ENCODE data around the gene CFAP61.

The CFAP61 gene

GRCh38 chr20:20038586-20038985 is 13.7 kb upstream of the CFAP61 start:
- no peak for DNase-seq

GRCh38 chr20:20039752-20040387 is 12.5 kb upstream of the CFAP61 start:
- no peak for DNase-seq

GRCh38 chr20:20051767-20052073 is 612 bp upstream of the CFAP61 start:
- no peak for DNase-seq

- no peak for DNase-seq
Observed at GRCh38 chr20:20060234-20060998, 8.1 kb downstream of the CFAP61 start.

- no peak for DNase-seq
Observed at GRCh38 chr20:20063941-20064702, 11.8 kb downstream of the CFAP61 start.

GRCh38 chr20:20065361-20065760 is 13.0 kb downstream of the CFAP61 start:
- DNase-seq, result no peak

- peak; percentile 22 for DNase-seq
Observed at GRCh38 chr20:20070871-20071726, 18.8 kb downstream of the CFAP61 start.

- DNase-seq, result peak; percentile 93
Observed at GRCh38 chr20:20073801-20074371, 21.6 kb downstream of the CFAP61 start.

- no peak for DNase-seq
Observed at GRCh38 chr20:20075032-20075431, 22.7 kb downstream of the CFAP61 start.

GRCh38 chr20:20076297-20077065 is 24.1 kb downstream of the CFAP61 start:
- DNase-seq, result no peak

GRCh38 chr20:20078041-20078440 is 25.7 kb downstream of the CFAP61 start:
- DNase-seq, result no peak

- peak; percentile 40 for DNase-seq
Observed at GRCh38 chr20:20079102-20079784, 26.9 kb downstream of the CFAP61 start.

- peak; percentile 87 for DNase-seq
Observed at GRCh38 chr20:20083807-20084206, 31.5 kb downstream of the CFAP61 start.

- no peak for DNase-seq
Observed at GRCh38 chr20:20084296-20084752, 32.0 kb downstream of the CFAP61 start.

GRCh38 chr20:20085071-20085470 is 32.7 kb downstream of the CFAP61 start:
- no peak for DNase-seq

GRCh38 chr20:20085812-20086211 is 33.5 kb downstream of the CFAP61 start:
- no peak for DNase-seq

- no peak for DNase-seq
Observed at GRCh38 chr20:20089018-20089417, 36.7 kb downstream of the CFAP61 start.

- no peak for DNase-seq
Observed at GRCh38 chr20:20089939-20090338, 37.6 kb downstream of the CFAP61 start.

GRCh38 chr20:20092827-20093226 is 40.5 kb downstream of the CFAP61 start:
- DNase-seq, result no peak

GRCh38 chr20:20094410-20094809 is 42.1 kb downstream of the CFAP61 start:
- no peak for DNase-seq
